GM18520 (cell line): ENCODE results near the gene ZNF136.

Source experiments
- ATAC-seq: cut with Tn5 transposase; IDR thresholded peaks from one replicate; pipeline ENCODE4 v1.9.1; 2021; ENCODE audit not compliant: unreplicated experiment

ZNF136 gene

DNA sequence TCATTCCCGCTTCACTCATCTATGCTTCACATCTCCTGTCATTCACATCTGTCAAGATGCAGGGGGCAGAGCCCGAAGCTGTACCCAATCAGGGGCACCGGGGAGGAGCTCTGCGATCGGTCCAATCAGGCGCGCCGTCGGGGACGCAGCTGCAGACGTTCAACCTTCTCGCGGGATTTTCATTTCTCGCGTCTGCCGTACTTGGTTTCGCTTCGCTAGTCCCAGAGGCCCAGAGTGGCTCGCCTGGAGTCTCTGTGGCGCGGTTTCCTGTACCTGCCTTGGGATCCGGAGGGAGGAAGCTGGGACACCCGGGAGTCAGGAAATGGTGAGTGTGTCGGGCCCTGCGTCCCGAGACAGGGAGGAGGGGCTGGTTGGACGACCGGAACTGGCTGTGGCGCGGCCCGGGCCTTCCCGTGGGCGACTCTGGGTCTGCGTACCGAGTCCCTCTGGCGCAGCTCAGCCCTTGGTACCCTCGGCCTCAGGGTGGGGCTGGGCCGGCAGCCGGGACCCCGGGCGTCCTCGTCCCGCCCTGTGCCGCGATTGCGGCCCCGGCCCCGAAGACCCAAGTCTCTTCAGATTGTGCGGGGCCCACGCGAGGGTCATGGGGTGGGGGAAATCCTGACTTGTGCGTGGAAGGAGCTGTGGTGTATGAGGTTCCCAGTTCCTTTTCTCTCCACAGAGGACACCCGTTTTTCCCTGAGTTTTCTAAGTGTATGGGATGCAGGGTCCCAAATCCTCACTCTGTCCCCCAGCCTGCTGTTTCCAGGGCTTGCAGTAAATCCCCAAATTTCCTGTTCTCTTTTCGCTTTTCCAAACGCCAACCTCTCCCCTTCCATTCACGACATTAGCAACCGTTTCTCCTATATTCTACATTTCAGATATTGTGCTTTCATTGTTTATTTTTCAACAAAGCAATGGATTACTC, at the start of gene ZNF136:
Gene ZNF136, plus strand, starts transcription at position 215 of the 925 bp plus-strand sequence. Its CDS starts 108 bp downstream, at position 323.
- ATAC-seq, result peak; percentile 92

DNA sequence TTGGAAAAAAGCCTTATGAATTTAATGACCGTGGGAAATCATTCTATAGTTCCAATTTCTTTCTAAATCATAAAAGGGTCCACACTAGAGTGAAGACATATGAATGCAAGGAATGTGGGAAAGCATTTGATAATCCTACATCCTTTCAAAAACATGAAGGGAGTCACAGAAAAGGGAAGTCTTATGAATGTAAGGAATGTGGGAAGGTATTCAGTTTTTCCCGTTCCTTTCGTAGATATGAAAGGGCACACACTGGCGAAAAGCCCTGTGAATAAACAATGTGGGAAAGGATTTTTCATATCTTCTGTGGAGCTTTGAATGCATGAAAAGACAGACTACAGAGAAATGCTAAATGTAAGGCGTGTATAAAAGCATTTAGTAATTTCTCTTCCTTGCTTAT, 49.8 kb upstream of the ZNF136 start:
- no peak for ATAC-seq

DNA sequence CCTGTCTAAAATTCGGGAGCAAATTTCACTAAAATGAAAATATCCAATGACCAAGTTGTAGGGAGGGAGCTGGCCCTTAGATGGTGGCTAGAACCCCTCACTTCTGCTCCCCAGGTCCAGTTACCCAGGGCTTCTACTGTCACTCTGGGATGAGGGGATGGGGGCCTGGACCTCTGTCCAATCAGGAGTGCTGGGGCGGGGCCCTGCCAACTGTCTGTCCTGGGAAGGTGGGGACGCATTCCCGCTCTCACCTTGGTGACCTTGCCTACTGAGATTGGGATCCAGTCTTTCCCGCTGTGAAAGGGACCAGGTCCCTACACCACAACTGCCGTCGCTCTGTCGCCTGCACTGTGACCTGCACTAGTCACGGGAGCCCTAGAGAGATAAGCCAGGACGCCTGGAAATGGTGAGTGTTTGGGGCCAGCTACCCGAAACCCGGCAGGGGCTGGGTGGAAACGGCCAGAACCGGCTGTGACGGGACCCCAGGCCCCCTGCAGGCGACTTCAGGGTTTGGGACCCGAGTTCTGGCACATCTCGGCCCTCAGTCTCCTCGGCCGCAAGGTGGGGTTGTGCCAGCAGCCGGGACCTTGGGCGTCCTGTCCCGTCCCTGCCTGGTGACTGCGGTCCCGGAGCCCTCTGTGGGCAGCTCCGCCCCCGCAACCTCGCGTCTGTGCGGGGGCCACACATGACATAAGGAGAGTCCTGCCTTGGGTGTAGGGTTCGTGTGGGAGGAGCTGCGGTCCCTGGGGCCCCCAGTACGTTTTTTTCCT, 45.5 kb upstream of the ZNF136 start:
- ATAC-seq, result no peak

DNA sequence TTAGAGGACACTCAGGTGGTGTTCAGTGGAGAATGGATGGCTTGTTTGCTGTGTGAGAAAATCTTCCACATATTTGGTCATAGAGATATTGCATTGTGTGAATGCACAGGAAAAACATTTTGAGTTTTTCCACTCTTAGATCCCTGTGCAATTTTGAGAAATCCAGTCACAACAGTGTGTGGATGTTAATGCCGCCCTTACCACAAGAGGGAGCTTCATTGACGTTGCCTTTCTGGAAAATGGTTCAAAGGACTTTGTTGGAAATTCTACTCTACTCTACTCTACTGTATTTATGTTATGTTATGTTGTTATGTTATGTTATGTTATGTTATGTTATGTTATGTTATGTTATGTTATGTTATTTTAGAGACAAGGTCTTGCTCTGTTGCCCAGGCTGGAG, 36.2 kb upstream of the ZNF136 start:
- no peak for ATAC-seq

DNA sequence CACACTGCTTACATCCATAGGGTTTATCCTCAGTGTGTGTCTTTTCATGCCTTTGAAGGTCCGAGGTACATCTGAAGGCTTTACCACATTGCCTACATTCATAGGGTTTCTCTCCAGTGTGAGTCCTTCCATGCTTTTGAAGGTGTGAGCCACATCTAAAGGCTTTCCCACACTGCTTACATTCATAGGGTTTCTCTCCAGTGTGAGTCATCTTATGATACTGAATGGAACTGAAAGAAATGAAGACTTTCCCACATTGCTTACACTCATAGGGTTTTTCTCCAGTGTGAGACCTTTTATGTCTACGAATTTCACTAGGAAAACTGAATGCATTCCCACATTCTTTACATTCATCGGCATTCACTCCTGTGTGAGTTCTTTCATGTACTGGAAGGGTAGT, 29.8 kb upstream of the ZNF136 start:
- no peak for ATAC-seq

DNA sequence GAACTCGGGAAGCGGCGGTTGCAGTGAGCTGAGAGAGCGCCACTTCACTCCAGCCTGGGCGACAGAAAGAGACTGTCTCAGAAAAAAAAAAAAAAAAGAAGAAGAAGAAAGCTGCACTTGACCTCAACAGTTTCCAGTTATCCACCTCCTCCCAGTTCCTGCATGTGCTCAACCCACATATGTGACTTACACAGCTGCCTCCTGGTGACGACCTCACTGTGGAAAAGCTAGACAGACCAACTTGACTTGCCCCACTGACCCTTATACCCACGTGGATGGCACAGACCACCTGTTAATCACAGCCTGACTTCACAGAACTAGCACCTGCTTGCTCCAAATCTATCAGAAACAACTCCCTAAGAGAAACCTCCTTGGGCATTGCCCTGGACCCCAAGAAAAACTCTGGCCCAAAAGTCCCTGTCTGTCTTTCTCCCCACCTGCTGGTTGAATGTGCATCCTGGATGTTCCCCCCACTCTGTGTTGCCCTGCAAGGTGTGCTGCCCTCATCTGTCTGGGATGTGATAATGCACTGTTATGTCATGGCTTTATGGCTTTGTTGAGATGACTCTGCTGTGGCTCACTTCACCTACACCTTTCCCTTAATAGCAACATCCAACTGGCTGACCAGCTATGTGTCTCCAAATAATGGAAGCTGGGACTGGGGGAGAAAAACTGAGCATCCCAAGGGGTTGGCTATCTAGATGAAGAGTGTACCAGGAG, 25.5 kb upstream of the ZNF136 start:
- ATAC-seq, result no peak

DNA sequence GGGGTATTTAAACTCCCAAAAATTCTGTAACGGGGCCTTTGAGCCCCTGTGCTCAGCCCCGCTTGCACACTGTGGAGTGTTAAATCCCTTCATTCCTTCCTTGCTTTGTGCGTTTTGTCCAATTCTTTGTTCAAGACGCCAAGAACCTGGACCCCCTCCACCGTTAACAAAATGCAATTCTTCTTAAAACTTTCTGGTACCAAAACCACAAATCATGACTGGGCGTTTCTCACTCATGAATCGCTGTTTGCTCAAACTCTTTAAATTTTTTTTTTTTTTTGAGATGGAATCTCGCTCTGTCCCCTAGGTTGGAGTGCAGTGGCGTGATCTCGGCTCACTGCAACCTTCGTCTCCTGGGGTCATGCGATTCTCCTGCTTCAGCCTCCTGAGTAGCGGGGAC, 23.6 kb upstream of the ZNF136 start:
- ATAC-seq, result no peak

DNA sequence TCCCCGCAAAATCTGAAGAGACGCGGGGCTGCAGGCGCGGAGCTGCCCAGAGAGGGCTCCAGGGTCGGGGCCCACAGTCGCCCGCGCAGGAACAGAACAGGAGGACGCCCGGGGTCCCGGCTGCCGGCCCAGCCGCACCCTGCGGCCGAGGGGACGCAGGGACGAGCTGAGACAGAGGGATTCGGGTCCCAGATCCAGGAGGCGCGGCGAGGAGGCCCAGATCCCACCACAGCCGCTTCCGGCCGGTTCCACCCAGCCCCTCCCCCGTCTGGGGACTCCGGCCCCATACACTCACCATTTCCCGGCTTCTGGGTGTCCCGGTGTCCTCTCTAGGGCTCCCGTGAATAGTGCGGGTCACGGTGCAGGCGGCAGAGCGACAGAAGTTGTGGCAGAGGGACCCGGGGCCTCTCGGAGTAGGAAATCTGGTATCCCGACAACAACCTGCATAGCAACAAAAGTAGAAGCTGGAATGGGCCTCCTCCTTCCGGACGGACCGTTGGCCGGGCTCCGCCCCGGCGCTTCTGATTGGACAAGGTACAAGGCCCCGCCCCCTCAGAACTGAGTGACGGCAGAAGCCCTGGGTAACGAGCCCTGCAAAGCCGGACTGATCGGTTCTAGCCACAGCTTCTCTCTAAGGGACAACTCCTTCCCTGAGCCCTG, 22.9 kb upstream of the ZNF136 start, which contains the start of gene ZNF20:
Gene ZNF20, minus strand, starts transcription at position 466 of the 660 bp plus-strand sequence. Its CDS starts 168 bp downstream, at position 298.
- ATAC-seq, result peak; percentile 83

DNA sequence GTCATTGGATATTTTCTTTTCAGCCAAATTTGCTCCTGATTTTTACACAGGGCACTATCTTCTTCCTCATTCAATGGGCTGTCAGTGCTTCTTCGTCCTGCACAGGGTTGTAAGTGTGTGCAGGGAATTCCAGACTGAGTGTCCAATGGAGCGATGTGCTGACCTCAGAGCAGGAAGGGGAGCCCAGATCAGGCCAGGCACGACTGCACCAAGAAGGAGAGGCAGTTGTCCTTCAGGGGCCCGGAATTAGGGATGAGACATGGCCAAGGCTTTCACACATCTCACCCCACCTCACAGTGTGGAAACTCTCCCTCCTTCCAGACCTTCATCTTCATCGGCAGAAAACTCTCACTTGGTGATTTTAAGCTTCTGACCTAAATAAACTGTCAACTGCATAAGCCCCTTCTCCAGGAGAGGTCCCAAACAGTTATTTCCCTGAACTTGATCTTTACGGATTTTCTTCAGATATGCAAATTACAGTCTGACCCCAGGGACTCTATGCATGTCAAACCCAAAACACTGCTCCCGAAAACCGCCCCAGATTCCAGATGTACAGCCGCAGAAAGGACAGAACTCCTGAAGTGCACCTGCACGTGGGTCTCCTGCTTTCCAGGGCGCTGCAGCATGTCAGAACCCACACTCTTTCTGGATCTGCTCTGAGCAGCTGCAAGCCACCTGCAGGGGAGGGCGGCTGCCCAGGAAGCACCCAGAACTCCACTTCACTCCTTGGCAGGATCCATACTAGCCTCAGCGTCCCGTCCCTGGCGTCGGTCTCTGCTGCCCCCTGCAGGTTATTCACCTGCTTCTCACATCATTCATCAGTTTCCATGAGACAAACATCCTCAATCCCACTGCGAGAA, 22.1 kb upstream of the ZNF136 start:
- no peak for ATAC-seq

DNA sequence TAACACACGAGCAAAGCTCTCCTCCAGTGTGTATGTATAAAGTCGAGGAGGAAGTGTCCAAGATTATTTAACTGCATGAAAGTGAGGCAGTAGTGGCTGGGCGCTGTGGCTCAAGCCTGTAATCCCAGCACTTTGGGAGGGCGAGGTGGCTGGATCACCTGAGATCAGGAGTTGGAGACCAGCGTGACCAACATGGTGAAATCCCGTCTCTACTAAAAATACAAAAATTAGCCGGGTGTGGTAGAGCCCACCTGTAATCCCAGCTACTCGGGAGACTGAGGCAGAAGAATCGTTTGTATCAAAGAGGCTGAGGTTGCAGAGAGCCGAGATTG, 21.5 kb upstream of the ZNF136 start:
- no peak for ATAC-seq

DNA sequence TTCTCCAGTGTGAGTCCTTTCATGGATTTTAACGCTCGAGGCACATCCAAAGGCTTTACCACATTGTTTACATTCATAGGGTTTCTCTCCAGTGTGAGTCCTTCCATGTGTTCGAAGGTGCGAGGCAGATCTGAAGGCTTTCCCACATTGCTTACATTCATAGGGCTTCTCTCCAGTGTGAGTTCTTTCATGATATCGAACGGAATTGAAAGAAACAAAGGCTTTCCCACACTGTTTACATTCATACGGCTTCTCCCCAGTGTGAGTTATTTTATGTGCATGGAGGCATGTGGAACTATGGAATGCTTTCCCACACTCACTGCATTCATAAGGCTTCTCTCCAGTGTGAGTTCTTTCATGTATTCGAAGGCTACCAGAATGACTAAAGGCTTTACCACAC, 17.5 kb upstream of the ZNF136 start:
- no peak for ATAC-seq

DNA sequence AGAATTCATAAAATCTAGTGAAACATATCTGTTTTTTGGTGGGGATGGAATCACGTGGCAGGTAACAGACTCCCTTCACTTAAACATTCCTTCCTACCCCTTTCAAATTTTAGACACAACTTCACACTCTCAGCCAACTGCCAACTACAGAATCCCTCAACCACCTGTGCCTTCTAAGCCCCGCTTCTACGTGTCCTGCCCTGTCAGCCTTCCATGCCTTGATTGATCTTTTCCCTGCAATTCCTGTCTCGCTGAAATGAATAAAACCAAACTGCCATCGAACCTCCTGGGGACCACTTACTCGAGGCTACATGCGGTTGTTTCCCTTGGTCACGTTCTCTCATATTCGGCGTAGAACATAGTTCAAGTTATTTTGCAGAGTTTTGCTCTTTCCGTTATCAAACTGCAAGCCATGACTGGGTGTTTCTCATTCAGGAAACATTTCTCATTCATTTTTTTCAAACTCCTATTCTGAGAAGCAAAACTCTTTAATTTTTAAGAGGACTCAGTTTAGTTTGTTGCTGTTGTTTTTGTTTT, 7.5 kb upstream of the ZNF136 start:
- ATAC-seq, result no peak

DNA sequence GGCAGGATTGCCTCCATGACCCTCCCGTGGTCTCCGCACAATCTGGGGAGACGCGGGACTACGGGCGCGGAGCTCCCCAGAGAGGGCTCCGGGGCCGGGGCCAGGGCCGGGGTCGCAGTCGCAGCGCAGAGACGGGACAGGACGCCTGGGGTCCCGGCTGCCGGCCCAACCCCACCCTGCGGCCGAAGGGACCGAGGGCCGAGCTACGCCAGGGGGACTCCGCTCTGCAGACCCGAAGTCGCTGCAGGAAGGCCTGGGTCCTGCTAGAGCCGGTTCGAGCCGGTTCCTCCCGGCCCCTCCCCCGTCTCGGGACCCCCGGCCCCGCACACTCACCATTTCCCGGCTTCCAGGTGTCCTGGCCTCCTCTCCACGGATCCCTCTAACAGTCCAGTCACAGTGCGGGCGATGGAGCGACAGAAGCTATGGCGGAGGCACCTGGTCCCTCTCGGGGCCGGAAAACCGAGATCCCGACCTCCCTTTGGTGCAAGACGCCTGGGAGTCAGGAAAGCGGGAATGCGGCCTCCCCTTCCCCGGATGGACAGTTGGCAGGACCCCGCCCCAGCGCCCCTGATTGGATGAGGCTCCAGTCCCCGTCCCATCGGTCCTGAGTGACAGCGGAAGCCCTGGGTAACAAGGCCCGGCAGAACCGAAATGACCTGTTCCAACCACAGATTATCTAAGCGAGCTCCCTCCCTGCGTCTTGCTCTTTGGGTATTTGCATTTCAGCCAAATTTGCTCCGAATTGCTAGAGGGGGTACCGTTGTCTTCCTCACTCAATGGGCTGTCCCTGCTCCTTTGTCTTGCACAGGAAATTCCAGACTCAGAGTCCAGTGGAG, 6.5 kb upstream of the ZNF136 start, which contains the start of gene ZNF625:
Gene ZNF625, minus strand, starts transcription at position 512 of the 836 bp plus-strand sequence. Its CDS starts 176 bp downstream, at position 336.
- peak; percentile 53 for ATAC-seq

DNA sequence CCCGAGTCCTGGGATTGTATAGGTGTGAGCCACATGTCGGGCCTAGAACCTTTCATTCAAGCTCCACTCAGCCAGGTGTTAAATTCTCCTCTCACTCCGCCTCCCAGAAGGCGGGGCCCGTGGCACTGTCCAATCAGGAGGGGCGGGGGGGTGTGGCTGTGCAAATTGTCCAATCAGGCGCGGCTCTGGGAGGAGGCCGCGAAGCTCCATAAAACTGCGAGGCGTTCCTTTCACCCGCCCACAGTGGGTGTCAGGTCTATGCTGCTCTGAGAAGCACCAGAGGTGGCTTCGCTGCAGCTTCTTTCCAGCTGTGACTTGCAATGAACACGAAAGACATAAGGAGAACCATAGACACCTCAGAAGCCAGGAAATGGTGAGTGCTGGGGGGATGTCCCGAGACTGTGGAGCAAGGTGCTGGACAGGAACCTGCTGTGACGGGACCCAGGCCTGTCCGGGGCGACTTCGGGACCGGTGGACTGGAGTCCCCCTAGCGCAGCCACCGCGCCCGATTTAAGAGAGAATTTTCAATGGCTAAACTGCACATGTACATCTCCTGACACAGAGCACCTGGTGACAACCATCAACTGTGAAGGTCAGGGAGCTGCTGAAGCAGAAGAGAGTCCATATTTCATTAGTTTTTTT, 3.0 kb upstream of the ZNF136 start:
- no peak for ATAC-seq

DNA sequence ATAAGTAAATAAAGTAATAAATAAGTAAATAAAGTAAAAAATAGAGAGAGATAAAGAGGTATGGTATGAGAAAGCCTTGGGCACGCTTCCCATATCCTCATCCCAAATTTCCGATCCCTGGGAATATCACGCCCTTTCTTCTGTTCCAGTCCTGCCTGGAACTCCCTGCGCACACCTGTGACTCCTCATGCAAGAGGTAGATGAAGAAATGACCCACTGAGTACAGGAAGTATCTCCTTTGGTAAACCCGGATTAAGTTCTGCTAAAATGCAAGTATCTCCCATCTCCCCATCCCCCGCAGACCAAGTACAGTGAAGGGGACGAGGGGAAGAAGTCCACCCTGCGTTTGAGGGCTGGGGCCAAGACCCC, 399 bp upstream of the ZNF136 start:
- ATAC-seq, result no peak

DNA sequence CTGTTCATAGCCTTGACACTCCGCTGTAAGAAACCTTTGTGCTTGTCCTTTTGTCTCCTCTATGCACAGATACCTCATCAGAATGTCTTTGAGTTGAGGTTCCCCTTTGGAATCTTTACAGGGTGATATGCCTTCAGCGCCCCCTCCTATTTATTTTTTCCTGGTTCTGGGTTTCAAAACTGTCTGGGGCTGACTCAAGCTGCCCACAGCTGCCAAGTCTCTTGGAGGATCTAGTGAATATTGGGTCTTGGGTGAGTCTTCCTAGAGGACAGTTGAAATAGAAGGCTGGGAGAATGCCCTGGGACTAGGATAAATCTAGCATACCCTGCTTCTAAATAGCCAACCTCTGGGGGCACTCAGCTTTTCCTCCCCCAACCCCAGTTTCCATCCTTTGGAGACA, 930 bp downstream of the ZNF136 start:
- ATAC-seq, result no peak

DNA sequence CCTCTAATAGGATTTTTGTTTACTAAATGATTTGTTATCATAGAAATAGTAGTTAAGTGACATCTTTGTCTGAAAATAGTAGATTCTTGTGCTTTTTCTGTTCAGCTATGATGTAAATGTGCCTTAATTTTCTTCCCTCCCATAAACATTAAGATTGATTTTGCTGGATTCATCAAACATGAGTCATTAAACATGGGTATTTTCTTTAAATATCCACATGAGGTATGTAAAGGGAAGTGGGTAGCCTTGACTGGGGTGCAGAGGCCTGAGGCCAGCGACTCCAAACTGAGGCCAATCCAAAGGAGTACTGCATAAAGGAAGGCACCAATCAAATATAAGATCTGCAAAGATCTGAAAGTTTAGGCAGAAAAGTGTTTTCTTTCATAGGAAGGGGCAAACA, 3.7 kb downstream of the ZNF136 start:
- no peak for ATAC-seq

DNA sequence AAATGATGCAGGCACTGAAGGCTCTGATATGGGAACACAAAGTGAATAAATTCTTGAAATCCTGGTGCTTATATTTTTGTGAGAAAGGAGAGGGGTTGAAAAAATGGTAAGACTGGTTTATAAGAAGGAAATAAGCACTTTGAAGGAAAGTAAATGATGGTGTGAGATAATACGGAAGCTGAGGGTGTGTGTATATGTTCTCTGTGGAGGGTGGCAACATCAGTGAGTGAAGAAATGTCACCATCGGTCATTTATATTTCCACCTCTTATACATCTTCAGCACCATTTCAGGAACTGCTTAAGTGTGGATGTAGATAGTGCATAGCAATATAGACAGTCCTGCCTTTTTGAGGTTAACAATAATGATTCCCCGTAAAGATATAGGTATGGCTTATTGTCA, 17.5 kb downstream of the ZNF136 start:
- ATAC-seq, result no peak
